ENCODE measurements around the gene ATR. TPM values are rescaled to one million over a fixed set of nuclear protein-coding genes. Genes with fewer than 3 reads are reported as not detected.

The ATR gene
- total RNA-seq, 1 donor from 2014 or later: 19.7 TPM

GRCh38 chr3:142467768-142468167 is 110.8 kb downstream of the ATR start:
- no peak overlapping the region for H3K4me3 ChIP-seq
- H3K9me3 ChIP-seq: no peaks in the 10 kb centered on the region
- intact Hi-C loops (cut with DNase I): no loop called here
- no peaks in the 10 kb centered on the region for H3K27me3 ChIP-seq (ENCODE audit: low read depth)
- H3K36me3 ChIP-seq: peaks cover 29% of the 10 kb centered on the region
- ATAC-seq (no peak), DNase-seq (no peak)
- TF ChIP-seq CTCF (IDR thresholded peaks at IDR 0.05): no peak
- H3K27ac ChIP-seq: no peak overlapping the region
- no peaks in the 10 kb centered on the region for H3K4me1 ChIP-seq

- TF ChIP-seq CTCF (IDR thresholded peaks at IDR 0.05): no peak
- Histone ChIP-seq H3K4me1 (no peaks in the 10 kb centered on the region), H3K4me3 (no peak overlapping the region), H3K27me3 (ENCODE audit: low read depth) (no peaks in the 10 kb centered on the region), H3K36me3 (peaks cover 43% of the 10 kb centered on the region), H3K9me3 (no peaks in the 10 kb centered on the region), H3K27ac (no peak overlapping the region)
- DNase-seq (no peak), ATAC-seq (no peak)
- intact Hi-C loops (cut with DNase I): no loop called here
Measured at GRCh38 chr3:142460689-142461088, 117.8 kb downstream of the ATR start.

GRCh38 chr3:142459929-142460328 is 118.6 kb downstream of the ATR start:
- ATAC-seq (no peak), DNase-seq (no peak)
- no peaks in the 10 kb centered on the region for H3K9me3 ChIP-seq
- intact Hi-C loops (cut with DNase I): no loop called here
- peaks cover 41% of the 10 kb centered on the region for H3K36me3 ChIP-seq
- no peak overlapping the region for H3K27ac ChIP-seq
- H3K27me3 ChIP-seq (ENCODE audit: low read depth): no peaks in the 10 kb centered on the region
- no peak overlapping the region for H3K4me3 ChIP-seq
- H3K4me1 ChIP-seq: no peaks in the 10 kb centered on the region
- no peak for TF ChIP-seq CTCF (IDR thresholded peaks at IDR 0.05)

- Histone ChIP-seq H3K4me1 (no peaks in the 10 kb centered on the region), H3K36me3 (peaks cover 32% of the 10 kb centered on the region), H3K27me3 (ENCODE audit: low read depth) (no peaks in the 10 kb centered on the region), H3K9me3 (no peaks in the 10 kb centered on the region), H3K27ac (no peak overlapping the region), H3K4me3 (no peak overlapping the region)
- no peak for TF ChIP-seq CTCF (IDR thresholded peaks at IDR 0.05)
- ATAC-seq: no peak
- no peak for DNase-seq
- intact Hi-C loops (cut with DNase I): no loop called here
Measured at GRCh38 chr3:142459096-142459495, 119.4 kb downstream of the ATR start.

GRCh38 chr3:142450881-142451280 is 127.7 kb downstream of the ATR start:
- no peak for TF ChIP-seq CTCF (IDR thresholded peaks at IDR 0.05)
- Histone ChIP-seq H3K27me3 (ENCODE audit: low read depth) (no peaks in the 10 kb centered on the region), H3K4me3 (no peak overlapping the region), H3K4me1 (peaks cover 15% of the 10 kb centered on the region), H3K9me3 (no peaks in the 10 kb centered on the region), H3K36me3 (peaks cover 20% of the 10 kb centered on the region), H3K27ac (no peak overlapping the region)
- ATAC-seq (no peak), DNase-seq (no peak)
- intact Hi-C loops (cut with DNase I): no loop called here

- DNase-seq (no peak), ATAC-seq (no peak)
- H3K27ac ChIP-seq: no peak overlapping the region
- TF ChIP-seq CTCF (IDR thresholded peaks at IDR 0.05): no peak
- H3K4me3 ChIP-seq: no peak overlapping the region
- H3K36me3 ChIP-seq: peaks cover 20% of the 10 kb centered on the region
- H3K9me3 ChIP-seq: no peaks in the 10 kb centered on the region
- H3K27me3 ChIP-seq (ENCODE audit: low read depth): no peaks in the 10 kb centered on the region
- intact Hi-C loops (cut with DNase I): no loop called here
- peaks cover 22% of the 10 kb centered on the region for H3K4me1 ChIP-seq
Measured at GRCh38 chr3:142450189-142450588, 128.3 kb downstream of the ATR start.

All from lower lobe of right lung (tissue), 2 donors.